K562 (cell line): ENCODE results near the gene SH3GL3. TPM values are rescaled to one million over a fixed set of nuclear protein-coding genes. Genes with fewer than 3 reads are reported as not detected.

Experiments
- ATAC-seq: fragments of 200-7000 bp; cut with Tn5 transposase; 3 replicates; pipeline ENCODE4 v1.9.1; 2020; ENCODE audit warnings: moderate library complexity
- BruUV-seq: library from RNA; stranded (reverse); fragments of 400-500 nt; replicated peaks from 2 replicates; lab custom pipeline; 2021; lab: Mats Ljungman, UMichigan
- CTCF ChIA-PET: fragments of 300-600 bp; formaldehyde crosslinking; extraction: SDS; loops from one replicate; lab custom pipeline; 2021; ENCODE audit warnings: low intra/inter-chr PET ratio; lab: Yijun Ruan, JAX
- POLR2A ChIA-PET: fragments of 300-600, 350-650 bp; sonication (Branson Sonifier 250); formaldehyde crosslinking; extraction: SDS; loops from one replicate; lab custom pipeline; 2021; ENCODE audit warnings: antibody characterized with exemption, inconsistent platforms; lab: Yijun Ruan, JAX
- DNase-seq, 4 experiments: peaks; one replicate each; pipeline versions ENCODE4 v3.0.0 to v3.0.0-alpha.2; 2011 to 2018; ENCODE audit warnings: low spot score in 3 of 4, mixed read lengths in 3 of 4; ENCODE audit errors: extremely low read depth in 1 of 4
- FAIRE-seq: peaks from 2 replicates; lab custom pipeline; 2011; peaks lifted over from hg19 to GRCh38; lab: Jason Lieb, UNC
- H2AFZ ChIP-seq: 2 replicates; pipeline ENCODE4 v1.6.0; 2011; ENCODE audit warnings: low read depth, low read length, control low read depth, inconsistent platforms
- H3K27ac ChIP-seq: fragments of 200-600 bp; 3 replicates; pipeline ENCODE4 v1.8.0; 2011; ENCODE audit warnings: low read depth, mild to moderate bottlenecking, control low read depth, inconsistent platforms, low read length, moderate library complexity, mixed read lengths; ENCODE audit errors: extremely low read depth
- H3K27me3 ChIP-seq, 2 experiments: fragments of 300-600 bp in 1 of 2; 2 replicates in 1 of 2; 3 replicates in 1 of 2; pipeline versions ENCODE4 v1.6.0 to v1.8.0; 2011; ENCODE audit warnings: inconsistent platforms in 2 of 2, low read length in 2 of 2, mild to moderate bottlenecking in 1 of 2, mixed read lengths in 1 of 2, moderate library complexity in 1 of 2; ENCODE audit not compliant: control insufficient read depth in 2 of 2, insufficient read depth in 2 of 2
- H3K36me3 ChIP-seq: fragments of 300-600 bp; 3 replicates; pipeline ENCODE4 v1.8.0; 2011; ENCODE audit warnings: mild to moderate bottlenecking, low read length, inconsistent platforms; ENCODE audit not compliant: control insufficient read depth, insufficient read depth
- H3K4me1 ChIP-seq, 2 experiments: fragments of 200-600 bp in 1 of 2; replicated peaks in 1 of 2; 2 replicates in 1 of 2; 3 replicates in 1 of 2; pipeline versions ENCODE4 v1.5.1 to v1.8.0; 2011; ENCODE audit warnings: inconsistent platforms in 2 of 2, low read length in 2 of 2, mild to moderate bottlenecking in 1 of 2, mixed read lengths in 1 of 2, moderate library complexity in 1 of 2; ENCODE audit not compliant: control insufficient read depth in 2 of 2, insufficient read depth in 2 of 2
- H3K4me2 ChIP-seq: 2 replicates; pipeline ENCODE4 v1.6.1; 2011; ENCODE audit warnings: low read length, control low read depth, inconsistent platforms, mixed read lengths; ENCODE audit not compliant: insufficient read depth
- H3K4me3 ChIP-seq: fragments of 200-600 bp; sonication (generic), shearing (Covaris generic); 2 replicates; pipeline ENCODE4 v1.5.1; 2016; ENCODE audit warnings: control low read depth, inconsistent platforms
- H3K79me2 ChIP-seq: fragments of 200-600 bp; 3 replicates; pipeline ENCODE4 v1.8.0; 2011; ENCODE audit warnings: low read length, inconsistent platforms; ENCODE audit not compliant: control insufficient read depth, insufficient read depth
- H3K9ac ChIP-seq, 2 experiments: 2 replicates each; pipeline versions ENCODE4 v1.6.0 to v1.6.1; 2011; ENCODE audit warnings: low read depth in 2 of 2, low read length in 2 of 2, control low read depth in 1 of 2, inconsistent platforms in 1 of 2, mild to moderate bottlenecking in 1 of 2, mixed read lengths in 1 of 2; ENCODE audit not compliant: insufficient read depth in 1 of 2
- H3K9me1 ChIP-seq: one replicate; pipeline ENCODE4 v1.6.0; 2011; ENCODE audit warnings: inconsistent platforms, mild to moderate bottlenecking, low read length, moderate library complexity; ENCODE audit not compliant: control insufficient read depth, insufficient read depth
- H3K9me3 ChIP-seq: replicated peaks from 2 replicates; pipeline ENCODE4 v1.5.1; 2011; ENCODE audit warnings: low read depth, low read length, inconsistent platforms; ENCODE audit not compliant: control insufficient read depth, insufficient read depth
- H4K20me1 ChIP-seq: replicated peaks from 2 replicates; pipeline ENCODE4 v1.6.1; 2011; ENCODE audit warnings: low read length, inconsistent platforms, mixed read lengths; ENCODE audit not compliant: control insufficient read depth, insufficient read depth
- MAFK ChIP-seq: IDR thresholded peaks from 2 replicates; pipeline ENCODE4 v1.6.1; 2011; ENCODE audit warnings: low read length, improper control_type of control experiment
- NCOA2 ChIP-seq, 2 experiments: fragments of 450-650 bp; IDR thresholded peaks; 2 replicates each; pipeline ENCODE4 v1.6.1; 2018; ENCODE audit warnings: mild to moderate bottlenecking in 2 of 2, moderate library complexity in 1 of 2; ENCODE audit not compliant: partially characterized antibody in 2 of 2
- NFE2 ChIP-seq: IDR thresholded peaks from 2 replicates; pipeline ENCODE4 v1.6.1; 2014; ENCODE audit warnings: antibody characterized with exemption, low read depth
- PCBP1 ChIP-seq: fragments of 200-400 bp; formaldehyde crosslinking; IDR thresholded peaks from 2 replicates; pipeline ENCODE4 v1.6.1; 2018; ENCODE audit warnings: mild to moderate bottlenecking, low read depth, low read length; ENCODE audit not compliant: poor library complexity, severe bottlenecking
- SMARCA5 ChIP-seq: fragments of 450-650 bp; IDR thresholded peaks from 2 replicates; pipeline ENCODE4 v1.6.1; 2016
- SMC3 ChIP-seq: conservative IDR thresholded peaks from 2 replicates; pipeline ENCODE4 v1.6.1; 2011; ENCODE audit warnings: low read depth, low read length, improper control_type of control experiment; ENCODE audit not compliant: insufficient read depth
- SRSF3 ChIP-seq: fragments of 200-400 bp; formaldehyde crosslinking; IDR thresholded peaks from 2 replicates; pipeline ENCODE4 v1.6.1; 2016; ENCODE audit warnings: mild to moderate bottlenecking, low read length, moderate library complexity; ENCODE audit not compliant: insufficient read depth
- TAF1 ChIP-seq: IDR thresholded peaks from 2 replicates; pipeline ENCODE4 v1.6.1; 2011; ENCODE audit warnings: mild to moderate bottlenecking, low read length, moderate library complexity; ENCODE audit not compliant: insufficient read depth, control insufficient read depth, severe bottlenecking; ENCODE audit errors: extremely low read depth
- TEAD4 ChIP-seq, 2 experiments: sonication (generic) in 1 of 2; formaldehyde crosslinking in 1 of 2; IDR thresholded peaks; 2 replicates each; pipeline versions ENCODE4 v1.6.1 to v1.8.0; 2012 to 2022; ENCODE audit warnings: borderline replicate concordance in 1 of 2, inconsistent platforms in 1 of 2, low read length in 1 of 2, mild to moderate bottlenecking in 1 of 2, missing genetic modification reagents in 1 of 2
- ZNF316 ChIP-seq: fragments of 450-650 bp; IDR thresholded peaks from 2 replicates; pipeline ENCODE4 v1.6.1; 2016
- ZNF699 ChIP-seq: fragments of 250-450 bp; sonication (Bioruptor Pico); IDR thresholded peaks from 2 replicates; pipeline ENCODE4 v1.8.0; 2021; ENCODE audit warnings: mild to moderate bottlenecking, moderate library complexity; ENCODE audit not compliant: insufficient replicate concordance
- WGBS: fragments of 100-300 bp; shearing (Covaris generic); methylation state at CpG from one replicate; pipeline ENCODE4 v1.1.6; 2016; ENCODE audit warnings: low coverage, mixed read lengths; ENCODE audit not compliant: insufficient coverage; ENCODE audit errors: missing lambda C conversion rate; 5-methylcytosine and 5-hydroxymethylcytosine counted together
- in situ Hi-C: fragments of 300-500 bp; cut with MboI; formaldehyde crosslinking; loops from 4 replicates; pipeline ENCODE4 v1.15.0; 2018; ENCODE audit warnings: inconsistent platforms, mixed read lengths
- intact Hi-C: fragments of 100-400 bp; cut with micrococcal nuclease; formaldehyde crosslinking; loops from 2 replicates; pipeline ENCODE4 v1.14.2; 2022
- polyA plus RNA-seq, 8 experiments: library from polyadenylated mRNA; depleted of rRNA in 4 of 8; stranded (reverse) in 5 of 8; unstranded in 3 of 8; fragments of >200 nt; fragmentation: Nextera tagmentation in 2 of 8; fragmentation: Illumina TruSeq in 1 of 8; extraction: Ambion mirVana in 2 of 8; extraction: Trizol in 1 of 8; gene quantifications; 2 replicates each; pipeline versions ENCODE4 v1.2.1 to v1.2.3, GENCODE V29; 2011 to 2014; ENCODE audit warnings: inconsistent platforms in 1 of 8, missing spikeins in 1 of 8
- total RNA-seq, 7 experiments: library from RNA; depleted of rRNA in 6 of 7; stranded (reverse); fragments of >200 nt in 6 of 7; fragmentation: Illumina TruSeq in 2 of 7; extraction: Trizol in 2 of 7; gene quantifications; 2 replicates each; pipeline versions ENCODE4 v1.2.1 to v1.2.3, GENCODE V29; 2011 to 2021; ENCODE audit warnings: low replicate concordance in 1 of 7
- TF ChIP-seq, protein P1 (sequence below): IDR thresholded peaks from 3 replicates; pipeline ENCODE4 v1.6.1; 2011; ENCODE audit warnings: borderline replicate concordance, mild to moderate bottlenecking, moderate library complexity; ENCODE audit not compliant: insufficient read length; ENCODE audit errors: extremely low read depth
- TF ChIP-seq, protein P2 (sequence below), 3 experiments: fragments of 200-800 bp in 1 of 3; fragments of 250-450 bp in 1 of 3; fragments of 450-650 bp in 1 of 3; sonication (Bioruptor Pico) in 1 of 3; sonication (Bioruptor generic) in 1 of 3; formaldehyde crosslinking in 1 of 3; IDR thresholded peaks; 2 replicates each; pipeline versions ENCODE4 v1.6.1 to v1.8.0; 2016 to 2022; ENCODE audit warnings: mild to moderate bottlenecking in 2 of 3, missing genetic modification characterization in 2 of 3, missing compliant biosample characterization in 1 of 3, moderate library complexity in 1 of 3

The SH3GL3 gene
- total and polyA plus RNA-seq, 9 of the 15 experiments (the other 6 are each of a cell fraction or from before 2014, with no cell fraction given) = 3.9 to 16.0 (median 9.7) TPM

GRCh38 chr15:83516935-83517334 is 69.8 kb downstream of the SH3GL3 start:
- Histone ChIP-seq H3K27ac (peak overlapping the region; percentile 59), H3K4me3 (no peak overlapping the region), H3K9me1 (no peaks in the 10 kb centered on the region), H3K4me1 (no peaks in the 10 kb centered on the region; a peak in 1 of 5 replicates), H4K20me1 (no peaks in the 10 kb centered on the region), H3K79me2 (0 out of 3 replicates have a peak, but pooled peaks cover 6% of the 10 kb centered on the region), H3K9me3 (no peaks in the 10 kb centered on the region; the same call in 1 of the 2 replicates), H3K9ac (peak overlapping the region in 1 of 2 experiments; percentile 24; a peak in 1 of 4 replicates), H3K27me3 (no peaks in the 10 kb centered on the region), H3K4me2 (no peak overlapping the region), H2AFZ (no peak overlapping the region), H3K36me3 (no peaks in the 10 kb centered on the region)
- FAIRE-seq (peak; percentile 32), DNase-seq (peak in 2 of 4 experiments; percentile 27 to 38), ATAC-seq (peak; percentile 66)
- ChIA-PET CTCF (interaction anchor here (0.6 kb wide), 1 partner anchor 163 kb away, joined by 3 read pairs; no protein-coding TSS in a partner anchor), POLR2A (no interaction called here)
- intact Hi-C loops (no loop called here), in situ Hi-C loops (no loop called here)
- 9% methylated on average over 2 of the region's 2 CpGs for WGBS
- no TSS peak for BruUV-seq
- TF ChIP-seq NCOA2 (IDR thresholded peaks at IDR 0.05; ENCODE audit: partially characterized antibody in 2 of 2) (no peak), SMC3 (no peak), ZNF699 (no peak), SMARCA5 (no peak), SRSF3 (no peak), TEAD4 (IDR thresholded peaks at IDR 0.05; ENCODE audit: low read length) (no peak), TEAD4 (CRISPR knock-in tag; IDR thresholded peaks at IDR 0.05; ENCODE audit: borderline replicate concordance) (no peak), PCBP1 (no peak), NFE2 (peak; percentile 70), ZNF316 (peak; percentile 86), TAF1 (no peak), MAFK (peak; percentile 16; the same call in 1 of the 2 replicates)
- TF ChIP-seq, protein P1, sequence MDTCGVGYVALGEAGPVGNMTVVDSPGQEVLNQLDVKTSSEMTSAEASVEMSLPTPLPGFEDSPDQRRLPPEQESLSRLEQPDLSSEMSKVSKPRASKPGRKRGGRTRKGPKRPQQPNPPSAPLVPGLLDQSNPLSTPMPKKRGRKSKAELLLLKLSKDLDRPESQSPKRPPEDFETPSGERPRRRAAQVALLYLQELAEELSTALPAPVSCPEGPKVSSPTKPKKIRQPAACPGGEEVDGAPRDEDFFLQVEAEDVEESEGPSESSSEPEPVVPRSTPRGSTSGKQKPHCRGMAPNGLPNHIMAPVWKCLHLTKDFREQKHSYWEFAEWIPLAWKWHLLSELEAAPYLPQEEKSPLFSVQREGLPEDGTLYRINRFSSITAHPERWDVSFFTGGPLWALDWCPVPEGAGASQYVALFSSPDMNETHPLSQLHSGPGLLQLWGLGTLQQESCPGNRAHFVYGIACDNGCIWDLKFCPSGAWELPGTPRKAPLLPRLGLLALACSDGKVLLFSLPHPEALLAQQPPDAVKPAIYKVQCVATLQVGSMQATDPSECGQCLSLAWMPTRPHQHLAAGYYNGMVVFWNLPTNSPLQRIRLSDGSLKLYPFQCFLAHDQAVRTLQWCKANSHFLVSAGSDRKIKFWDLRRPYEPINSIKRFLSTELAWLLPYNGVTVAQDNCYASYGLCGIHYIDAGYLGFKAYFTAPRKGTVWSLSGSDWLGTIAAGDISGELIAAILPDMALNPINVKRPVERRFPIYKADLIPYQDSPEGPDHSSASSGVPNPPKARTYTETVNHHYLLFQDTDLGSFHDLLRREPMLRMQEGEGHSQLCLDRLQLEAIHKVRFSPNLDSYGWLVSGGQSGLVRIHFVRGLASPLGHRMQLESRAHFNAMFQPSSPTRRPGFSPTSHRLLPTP = no peak
- TF ChIP-seq, protein P2, sequence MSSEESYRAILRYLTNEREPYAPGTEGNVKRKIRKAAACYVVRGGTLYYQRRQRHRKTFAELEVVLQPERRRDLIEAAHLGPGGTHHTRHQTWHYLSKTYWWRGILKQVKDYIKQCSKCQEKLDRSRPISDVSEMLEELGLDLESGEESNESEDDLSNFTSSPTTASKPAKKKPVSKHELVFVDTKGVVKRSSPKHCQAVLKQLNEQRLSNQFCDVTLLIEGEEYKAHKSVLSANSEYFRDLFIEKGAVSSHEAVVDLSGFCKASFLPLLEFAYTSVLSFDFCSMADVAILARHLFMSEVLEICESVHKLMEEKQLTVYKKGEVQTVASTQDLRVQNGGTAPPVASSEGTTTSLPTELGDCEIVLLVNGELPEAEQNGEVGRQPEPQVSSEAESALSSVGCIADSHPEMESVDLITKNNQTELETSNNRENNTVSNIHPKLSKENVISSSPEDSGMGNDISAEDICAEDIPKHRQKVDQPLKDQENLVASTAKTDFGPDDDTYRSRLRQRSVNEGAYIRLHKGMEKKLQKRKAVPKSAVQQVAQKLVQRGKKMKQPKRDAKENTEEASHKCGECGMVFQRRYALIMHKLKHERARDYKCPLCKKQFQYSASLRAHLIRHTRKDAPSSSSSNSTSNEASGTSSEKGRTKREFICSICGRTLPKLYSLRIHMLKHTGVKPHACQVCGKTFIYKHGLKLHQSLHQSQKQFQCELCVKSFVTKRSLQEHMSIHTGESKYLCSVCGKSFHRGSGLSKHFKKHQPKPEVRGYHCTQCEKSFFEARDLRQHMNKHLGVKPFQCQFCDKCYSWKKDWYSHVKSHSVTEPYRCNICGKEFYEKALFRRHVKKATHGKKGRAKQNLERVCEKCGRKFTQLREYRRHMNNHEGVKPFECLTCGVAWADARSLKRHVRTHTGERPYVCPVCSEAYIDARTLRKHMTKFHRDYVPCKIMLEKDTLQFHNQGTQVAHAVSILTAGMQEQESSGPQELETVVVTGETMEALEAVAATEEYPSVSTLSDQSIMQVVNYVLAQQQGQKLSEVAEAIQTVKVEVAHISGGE (CRISPR knock-in tag; IDR thresholded peaks at IDR 0.05) = no peak
